ENCODE data around the gene ANAPC16. TPM values are rescaled to one million over a fixed set of nuclear protein-coding genes. Genes with fewer than 3 reads are reported as not detected.

ANAPC16 gene
- total RNA-seq (2014; rRNA removed; shearing (Covaris generic); ENCODE audit: low replicate concordance) = 90.4 and 129 TPM in 2 replicates

- H3K27me3 ChIP-seq (ENCODE audit: low read length) = no peaks in the 10 kb centered on the region
- H3K27ac ChIP-seq (ENCODE audit: low read length) = peak within 1 kb of the TSS; percentile 79
- H3K4me3 ChIP-seq (ENCODE audit: low read length) = peak within 1 kb of the TSS; percentile 87
- H4K20me1 ChIP-seq (ENCODE audit: insufficient read depth, low read depth, low read length) = peaks cover 5% of the 10 kb centered on the region; the same call in 1 of the 2 replicates
- no peaks in the 10 kb centered on the region for H3K9me3 ChIP-seq (ENCODE audit: low read length)
- 0 out of 2 replicates have a peak, but pooled peaks cover 2% of the 10 kb centered on the region for H3K36me3 ChIP-seq (ENCODE audit: insufficient read depth, low read length)
- peak within 1 kb of the TSS; percentile 87 for H2AFZ ChIP-seq (ENCODE audit: low read length)
- peaks cover 62% of the 10 kb centered on the region for H3K79me2 ChIP-seq (ENCODE audit: low read length)
- H3K9ac ChIP-seq (ENCODE audit: low read length) = peak within 1 kb of the TSS; percentile 82
- peak; percentile 98 for DNase-seq
- H3K4me2 ChIP-seq (ENCODE audit: low read depth, low read length, poor library complexity, severe bottlenecking) = peak within 1 kb of the TSS; percentile 99
- H3K4me1 ChIP-seq (ENCODE audit: low read length) = peaks cover 41% of the 10 kb centered on the region
- H3K9me2 ChIP-seq (replicated peaks; ENCODE audit: insufficient read depth, low read length) = no peaks in the 10 kb centered on the region
These were observed at the start of gene ANAPC16, which contains the start of gene ASCC1 for GRCh38 chr10:72215611-72216549. ANAPC16 (plus strand) TSS chr10:72216012; CDS start chr10:72223915, 7,903 bp downstream. ASCC1 (minus strand) TSS chr10:72216276; CDS start chr10:72213298, 2,978 bp downstream.

- Histone ChIP-seq H3K36me3 (ENCODE audit: insufficient read depth, low read length) (peaks cover 3% of the 10 kb centered on the region; the same call in 1 of the 2 replicates), H3K27ac (ENCODE audit: low read length) (no peak overlapping the region), H3K9me2 (replicated peaks; ENCODE audit: insufficient read depth, low read length) (no peaks in the 10 kb centered on the region), H3K9ac (ENCODE audit: low read length) (no peak overlapping the region), H3K4me1 (ENCODE audit: low read length) (peaks cover 16% of the 10 kb centered on the region), H3K4me3 (ENCODE audit: low read length) (no peak overlapping the region), H3K27me3 (ENCODE audit: low read length) (no peaks in the 10 kb centered on the region), H3K9me3 (ENCODE audit: low read length) (no peaks in the 10 kb centered on the region), H3K79me2 (ENCODE audit: low read length) (peaks cover 14% of the 10 kb centered on the region; the same call in 1 of the 2 replicates), H4K20me1 (ENCODE audit: insufficient read depth, low read depth, low read length) (no peaks in the 10 kb centered on the region), H3K4me2 (ENCODE audit: low read depth, low read length, poor library complexity, severe bottlenecking) (no peak overlapping the region), H2AFZ (ENCODE audit: low read length) (no peak overlapping the region)
- DNase-seq = no peak
These were observed 48.7 kb upstream of the ANAPC16 start for GRCh38 chr10:72167118-72167517.

DNA sequence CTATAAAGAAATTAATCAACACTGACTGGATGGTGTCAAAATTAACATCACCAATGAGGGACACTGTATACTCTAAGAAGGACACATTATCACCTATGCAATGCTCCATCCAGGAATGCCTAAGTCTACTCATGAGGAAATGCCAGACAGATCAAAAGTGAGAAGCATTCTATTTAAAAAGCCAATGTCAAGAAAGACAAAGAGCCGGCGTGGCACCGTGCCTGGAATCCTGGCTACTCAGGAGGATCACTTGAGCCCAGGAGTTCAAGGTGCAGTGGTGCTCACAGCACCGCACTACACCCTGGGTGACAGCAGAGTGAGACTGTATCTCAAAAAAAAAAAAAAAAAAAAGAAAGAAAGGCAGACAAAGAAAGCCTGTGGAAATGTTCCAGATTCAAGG is 45.5 kb upstream of the ANAPC16 start:
- Histone ChIP-seq H3K36me3 (ENCODE audit: insufficient read depth, low read length) (no peaks in the 10 kb centered on the region), H3K27ac (ENCODE audit: low read length) (no peak overlapping the region), H2AFZ (ENCODE audit: low read length) (no peak overlapping the region), H3K4me1 (ENCODE audit: low read length) (peaks cover 37% of the 10 kb centered on the region), H3K9me2 (replicated peaks; ENCODE audit: insufficient read depth, low read length) (no peaks in the 10 kb centered on the region), H4K20me1 (ENCODE audit: insufficient read depth, low read depth, low read length) (no peaks in the 10 kb centered on the region), H3K4me2 (ENCODE audit: low read depth, low read length, poor library complexity, severe bottlenecking) (no peak overlapping the region), H3K79me2 (ENCODE audit: low read length) (peaks cover 14% of the 10 kb centered on the region; the same call in 1 of the 2 replicates), H3K27me3 (ENCODE audit: low read length) (no peaks in the 10 kb centered on the region), H3K4me3 (ENCODE audit: low read length) (no peak overlapping the region), H3K9ac (ENCODE audit: low read length) (no peak overlapping the region), H3K9me3 (ENCODE audit: low read length) (no peaks in the 10 kb centered on the region)
- DNase-seq = no peak

- no peak overlapping the region for H3K9ac ChIP-seq (ENCODE audit: low read length)
- H3K9me3 ChIP-seq (ENCODE audit: low read length) = no peaks in the 10 kb centered on the region
- H3K4me3 ChIP-seq (ENCODE audit: low read length) = no peak overlapping the region
- H2AFZ ChIP-seq (ENCODE audit: low read length) = no peak overlapping the region
- H3K79me2 ChIP-seq (ENCODE audit: low read length) = peaks cover 14% of the 10 kb centered on the region; the same call in 1 of the 2 replicates
- H3K36me3 ChIP-seq (ENCODE audit: insufficient read depth, low read length) = no peaks in the 10 kb centered on the region
- H4K20me1 ChIP-seq (ENCODE audit: insufficient read depth, low read depth, low read length) = no peaks in the 10 kb centered on the region
- peaks cover 42% of the 10 kb centered on the region for H3K4me1 ChIP-seq (ENCODE audit: low read length)
- no peak for DNase-seq
- H3K4me2 ChIP-seq (ENCODE audit: low read depth, low read length, poor library complexity, severe bottlenecking) = no peak overlapping the region
- no peaks in the 10 kb centered on the region for H3K27me3 ChIP-seq (ENCODE audit: low read length)
- no peaks in the 10 kb centered on the region for H3K9me2 ChIP-seq (replicated peaks; ENCODE audit: insufficient read depth, low read length)
- H3K27ac ChIP-seq (ENCODE audit: low read length) = no peak overlapping the region
These were observed 45.1 kb upstream of the ANAPC16 start for GRCh38 chr10:72170733-72171132.

DNA sequence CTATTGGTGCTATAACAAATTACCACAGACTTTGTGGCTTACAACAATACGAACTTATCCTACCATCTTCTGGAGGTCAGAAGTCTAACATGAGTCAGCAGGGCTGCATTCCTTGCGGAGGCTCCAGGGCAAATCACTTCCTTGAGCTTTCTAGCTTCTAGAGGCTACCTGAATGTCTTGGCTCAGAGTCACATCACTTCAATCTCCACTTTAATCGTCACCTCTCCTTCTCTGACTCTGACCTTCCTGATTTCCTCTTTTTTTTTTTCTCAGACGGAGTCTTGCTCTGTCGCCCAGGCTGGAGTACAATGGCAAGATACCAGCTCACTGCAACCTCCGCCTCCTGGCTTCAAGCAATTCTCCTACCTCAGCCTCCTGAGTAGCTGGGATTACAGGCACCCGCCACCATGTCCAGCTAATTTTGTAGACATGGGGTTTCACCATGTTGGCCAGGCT is 44.6 kb upstream of the ANAPC16 start:
- H4K20me1 ChIP-seq (ENCODE audit: insufficient read depth, low read depth, low read length) = no peaks in the 10 kb centered on the region
- no peak overlapping the region for H3K9ac ChIP-seq (ENCODE audit: low read length)
- H3K27me3 ChIP-seq (ENCODE audit: low read length) = no peaks in the 10 kb centered on the region
- H3K79me2 ChIP-seq (ENCODE audit: low read length) = peaks cover 10% of the 10 kb centered on the region; the same call in 1 of the 2 replicates
- H3K4me2 ChIP-seq (ENCODE audit: low read depth, low read length, poor library complexity, severe bottlenecking) = no peak overlapping the region
- no peak overlapping the region for H2AFZ ChIP-seq (ENCODE audit: low read length)
- H3K9me3 ChIP-seq (ENCODE audit: low read length) = no peaks in the 10 kb centered on the region
- DNase-seq = no peak
- no peak overlapping the region for H3K27ac ChIP-seq (ENCODE audit: low read length)
- H3K36me3 ChIP-seq (ENCODE audit: insufficient read depth, low read length) = no peaks in the 10 kb centered on the region
- H3K4me3 ChIP-seq (ENCODE audit: low read length) = no peak overlapping the region
- peaks cover 47% of the 10 kb centered on the region for H3K4me1 ChIP-seq (ENCODE audit: low read length)
- no peaks in the 10 kb centered on the region for H3K9me2 ChIP-seq (replicated peaks; ENCODE audit: insufficient read depth, low read length)

DNA sequence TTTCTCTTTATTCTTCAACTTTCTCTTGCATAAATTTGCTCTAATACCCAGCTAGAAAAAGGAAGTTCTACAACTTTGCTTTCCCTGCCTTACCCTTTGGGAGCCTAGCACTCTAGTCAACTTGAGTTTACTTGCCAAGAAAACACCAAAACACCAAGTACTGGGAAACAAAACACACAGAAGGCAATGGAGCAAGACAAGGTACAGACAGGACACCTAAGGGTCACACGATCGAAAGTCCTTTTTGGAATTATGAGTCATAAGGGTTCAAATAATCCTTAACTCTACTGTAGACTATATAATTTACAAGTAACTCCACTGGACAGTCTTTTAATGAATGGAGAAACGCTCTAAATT is 42.6 kb upstream of the ANAPC16 start:
- peak overlapping the region; percentile 90 for H3K27ac ChIP-seq (ENCODE audit: low read length)
- H3K4me3 ChIP-seq (ENCODE audit: low read length) = no peak overlapping the region
- peaks cover 3% of the 10 kb centered on the region; the same call in 1 of the 2 replicates for H3K79me2 ChIP-seq (ENCODE audit: low read length)
- DNase-seq = no peak
- H2AFZ ChIP-seq (ENCODE audit: low read length) = no peak overlapping the region
- H3K27me3 ChIP-seq (ENCODE audit: low read length) = no peaks in the 10 kb centered on the region
- no peaks in the 10 kb centered on the region for H3K9me3 ChIP-seq (ENCODE audit: low read length)
- no peak overlapping the region for H3K9ac ChIP-seq (ENCODE audit: low read length)
- H3K4me1 ChIP-seq (ENCODE audit: low read length) = peaks cover 51% of the 10 kb centered on the region
- 0 out of 2 replicates have a peak, but pooled peaks cover under 1% of the 10 kb centered on the region for H3K36me3 ChIP-seq (ENCODE audit: insufficient read depth, low read length)
- no peaks in the 10 kb centered on the region for H4K20me1 ChIP-seq (ENCODE audit: insufficient read depth, low read depth, low read length)
- no peaks in the 10 kb centered on the region for H3K9me2 ChIP-seq (replicated peaks; ENCODE audit: insufficient read depth, low read length)
- H3K4me2 ChIP-seq (ENCODE audit: low read depth, low read length, poor library complexity, severe bottlenecking) = peak overlapping the region; percentile 58

GRCh38 chr10:72173619-72174296 is 42.1 kb upstream of the ANAPC16 start:
- Histone ChIP-seq H2AFZ (ENCODE audit: low read length) (no peak overlapping the region), H3K9ac (ENCODE audit: low read length) (peak overlapping the region; percentile 39), H3K27ac (ENCODE audit: low read length) (peak overlapping the region; percentile 90)

More at GRCh38 chr10:72173619-72174296, 42.1 kb upstream of the ANAPC16 start:
- Histone ChIP-seq H4K20me1 (ENCODE audit: insufficient read depth, low read depth, low read length) (no peaks in the 10 kb centered on the region), H3K9me3 (ENCODE audit: low read length) (no peaks in the 10 kb centered on the region), H3K36me3 (ENCODE audit: insufficient read depth, low read length) (0 out of 2 replicates have a peak, but pooled peaks cover 4% of the 10 kb centered on the region), H3K4me3 (ENCODE audit: low read length) (peak overlapping the region; percentile 26; the same call in 1 of the 2 replicates), H3K9me2 (replicated peaks; ENCODE audit: insufficient read depth, low read length) (no peaks in the 10 kb centered on the region), H3K27me3 (ENCODE audit: low read length) (no peaks in the 10 kb centered on the region), H3K4me1 (ENCODE audit: low read length) (peaks cover 50% of the 10 kb centered on the region), H3K79me2 (ENCODE audit: low read length) (peaks cover 3% of the 10 kb centered on the region; the same call in 1 of the 2 replicates), H3K4me2 (ENCODE audit: low read depth, low read length, poor library complexity, severe bottlenecking) (peak overlapping the region; percentile 58)
- peak; percentile 65 for DNase-seq
